ENCODE results near the gene MTMR3.

MTMR3 gene

DNA sequence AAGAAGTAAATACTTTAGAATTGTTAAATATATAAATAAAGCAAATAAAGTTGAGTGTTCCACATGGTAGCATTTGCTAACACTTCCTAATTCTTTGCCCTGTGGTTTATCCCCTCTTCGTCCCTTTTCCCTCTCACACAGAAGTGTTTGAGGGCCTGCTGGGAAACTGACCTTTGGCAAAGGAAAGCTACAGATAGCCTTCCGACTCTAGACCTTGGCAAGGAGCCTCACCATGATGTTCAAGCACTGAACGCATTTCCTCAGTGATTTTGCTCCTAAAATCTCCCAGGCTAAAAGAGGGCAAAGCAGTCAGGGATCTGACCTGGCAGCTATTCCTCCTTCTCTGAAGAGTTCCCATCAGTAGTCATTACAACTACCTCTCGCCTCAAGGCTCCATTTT, 144.8 kb downstream of the MTMR3 start:
- Mint-ChIP-seq H3K4me1 (peaks cover 9% of the 10 kb centered on the region), H3K27ac (no peak overlapping the region), H3K4me3 (no peak overlapping the region), H3K27me3 (no peaks in the 10 kb centered on the region), H3K9me3 (no peaks in the 10 kb centered on the region)
- ATAC-seq (no peak), DNase-seq (no peak)

DNA sequence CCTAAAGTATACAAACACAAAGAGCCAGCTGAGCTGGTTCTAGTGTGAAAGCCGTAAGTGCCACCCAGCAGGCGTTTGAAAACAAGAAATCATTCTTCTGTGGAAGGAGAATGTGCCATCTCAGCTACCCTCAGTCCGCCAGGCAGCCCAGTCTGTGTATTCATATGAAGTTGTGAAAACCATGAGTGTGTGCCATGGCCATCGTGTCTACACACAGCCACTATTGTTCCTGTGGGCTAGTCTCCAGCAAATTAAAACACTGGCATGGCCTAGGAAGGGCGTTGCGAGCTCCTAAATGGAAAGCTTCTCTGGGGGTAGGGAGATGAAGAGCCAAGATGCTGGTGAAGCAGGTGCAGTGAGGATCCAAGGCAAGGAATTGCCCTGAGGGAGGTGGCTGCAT, 145.8 kb downstream of the MTMR3 start:
- Mint-ChIP-seq H3K4me3 (no peak overlapping the region), H3K27me3 (no peaks in the 10 kb centered on the region), H3K9me3 (no peaks in the 10 kb centered on the region), H3K4me1 (no peaks in the 10 kb centered on the region), H3K27ac (no peak overlapping the region)
- ATAC-seq (no peak), DNase-seq (no peak)

DNA sequence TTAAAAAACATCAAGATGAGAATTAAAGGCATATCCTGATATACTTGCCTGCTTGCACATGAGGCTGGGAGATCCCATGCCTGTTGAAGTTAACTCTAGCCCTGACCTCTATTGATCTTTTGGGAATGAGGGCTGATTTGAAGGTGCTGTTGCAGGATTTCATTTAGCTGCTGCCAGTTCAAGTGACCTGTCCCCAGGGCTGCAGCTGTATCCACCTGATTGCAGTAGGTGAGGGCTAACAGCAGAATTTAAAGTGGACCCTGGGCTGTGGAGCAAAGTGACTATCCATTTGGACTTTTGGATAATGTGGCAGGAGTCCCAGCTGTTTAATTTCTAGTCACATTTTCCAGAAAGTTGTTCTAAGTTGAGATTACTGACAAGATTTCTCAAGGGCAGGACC, 146.5 kb downstream of the MTMR3 start:
- no peaks in the 10 kb centered on the region for H3K27me3 Mint-ChIP-seq
- ATAC-seq, result no peak
- no peak for DNase-seq
- H3K4me3 Mint-ChIP-seq, result no peak overlapping the region
- H3K9me3 Mint-ChIP-seq, result no peaks in the 10 kb centered on the region
- H3K4me1 Mint-ChIP-seq, result no peaks in the 10 kb centered on the region
- no peak overlapping the region for H3K27ac Mint-ChIP-seq

DNA sequence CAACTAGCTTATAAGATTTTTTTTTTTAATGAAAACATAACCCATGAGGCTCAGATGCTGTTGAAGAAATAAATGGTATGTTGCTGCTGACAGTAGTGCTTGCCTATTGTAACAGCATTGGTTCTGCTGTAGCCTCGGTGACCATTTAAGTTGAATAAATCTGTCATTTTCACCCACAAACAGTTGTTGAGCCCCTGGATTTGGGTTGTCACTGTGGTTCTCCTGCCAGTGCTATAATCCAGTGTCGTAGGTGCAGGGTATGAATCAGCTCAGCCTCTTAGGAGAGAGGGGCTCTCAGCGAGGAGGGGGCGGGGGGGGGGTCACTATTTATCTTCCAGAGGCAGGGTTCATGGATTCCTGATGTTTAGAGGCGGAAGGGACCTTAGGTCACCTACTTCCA, 147.4 kb downstream of the MTMR3 start:
- no peak for ATAC-seq
- H3K27ac Mint-ChIP-seq, result no peak overlapping the region

DNA sequence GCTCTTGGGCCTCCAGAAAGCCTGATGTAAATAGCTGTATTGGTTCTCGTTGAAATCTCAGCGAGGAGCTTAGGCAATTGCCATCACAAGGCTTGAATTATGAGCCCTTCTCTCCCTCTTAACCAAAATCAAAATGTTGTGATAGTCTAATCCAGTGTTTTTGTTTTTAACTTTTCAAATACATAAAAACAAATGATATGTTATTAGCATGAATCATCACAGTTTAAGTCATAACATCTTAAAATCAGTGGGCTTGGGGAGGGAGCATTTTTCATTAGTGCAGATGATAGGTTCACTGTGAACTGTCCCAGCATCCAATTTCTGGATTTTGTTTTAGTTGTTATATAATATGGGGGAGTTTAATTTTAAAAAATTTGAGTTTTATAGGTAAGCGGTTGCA, 148.4 kb downstream of the MTMR3 start:
- no peak for DNase-seq
- no peak for ATAC-seq
- Mint-ChIP-seq H3K4me3 (no peak overlapping the region), H3K27ac (no peak overlapping the region), H3K27me3 (no peaks in the 10 kb centered on the region), H3K9me3 (no peaks in the 10 kb centered on the region), H3K4me1 (no peaks in the 10 kb centered on the region)

More for the DNA sequence above, 147.4 kb downstream of the MTMR3 start:
- Mint-ChIP-seq H3K4me3 (no peak overlapping the region), H3K9me3 (no peaks in the 10 kb centered on the region), H3K27me3 (no peaks in the 10 kb centered on the region), H3K4me1 (no peaks in the 10 kb centered on the region)
- no peak for DNase-seq

DNA sequence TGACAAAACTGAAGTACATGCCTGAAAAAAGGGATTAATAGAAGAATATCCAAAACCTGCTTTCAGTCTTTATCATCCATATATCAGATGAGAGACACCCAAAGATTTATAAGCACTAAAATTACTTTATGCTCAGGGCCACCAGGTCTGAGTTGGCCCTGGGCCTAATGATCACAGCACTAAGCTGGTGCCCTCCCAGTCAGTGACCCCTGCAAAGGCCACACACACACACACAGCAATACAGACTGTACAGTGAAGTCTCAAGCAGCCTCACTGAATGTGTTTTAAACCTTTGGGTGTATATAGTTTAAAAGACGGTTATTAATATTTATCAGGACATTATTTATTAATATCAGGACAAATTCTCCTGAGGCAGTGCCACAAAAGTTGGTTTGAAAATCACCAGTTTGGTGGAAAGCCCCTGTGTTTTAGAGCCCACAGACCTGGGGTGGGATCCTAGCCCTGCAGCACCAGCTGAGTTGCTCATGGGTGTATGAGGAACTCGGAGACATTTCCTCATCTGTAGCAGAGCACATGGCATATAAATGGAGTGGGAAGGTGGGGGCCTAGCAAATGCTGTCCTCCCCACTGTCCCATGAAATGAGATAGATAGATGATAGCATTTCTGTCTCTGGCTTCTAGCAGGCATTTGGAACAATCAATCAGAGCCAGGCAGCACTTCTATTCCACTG, 148.9 kb downstream of the MTMR3 start:
- DNase-seq, result no peak
- H3K9me3 Mint-ChIP-seq, result no peaks in the 10 kb centered on the region
- no peak overlapping the region for H3K4me3 Mint-ChIP-seq
- no peaks in the 10 kb centered on the region for H3K27me3 Mint-ChIP-seq
- no peak overlapping the region for H3K27ac Mint-ChIP-seq
- H3K4me1 Mint-ChIP-seq, result no peaks in the 10 kb centered on the region
- ATAC-seq, result no peak

DNA sequence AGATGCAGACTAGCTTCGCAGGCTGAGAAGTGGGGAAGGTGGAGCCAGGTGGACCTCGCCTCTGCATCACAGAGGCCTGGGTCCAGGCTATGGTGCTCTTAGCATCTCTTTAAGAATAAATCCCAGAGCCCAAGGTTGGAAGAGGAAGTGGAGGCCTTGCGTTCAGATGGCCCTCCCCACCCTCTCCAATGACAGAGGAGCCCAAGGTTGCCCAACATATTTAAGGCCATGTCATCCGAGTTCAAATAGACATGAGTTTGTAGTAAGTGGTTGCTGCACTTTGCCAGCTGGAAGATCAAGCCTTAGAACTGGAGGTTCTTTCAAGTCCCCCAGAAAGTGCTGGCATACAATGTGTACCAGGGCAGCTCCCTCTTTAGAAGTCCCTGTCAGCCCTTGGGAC, 150.2 kb downstream of the MTMR3 start:
- DNase-seq (no peak), ATAC-seq (no peak)
- no peaks in the 10 kb centered on the region for H3K4me1 Mint-ChIP-seq
- H3K27me3 Mint-ChIP-seq, result no peaks in the 10 kb centered on the region
- H3K4me3 Mint-ChIP-seq, result no peak overlapping the region
- H3K27ac Mint-ChIP-seq, result no peak overlapping the region
- H3K9me3 Mint-ChIP-seq, result no peaks in the 10 kb centered on the region

DNA sequence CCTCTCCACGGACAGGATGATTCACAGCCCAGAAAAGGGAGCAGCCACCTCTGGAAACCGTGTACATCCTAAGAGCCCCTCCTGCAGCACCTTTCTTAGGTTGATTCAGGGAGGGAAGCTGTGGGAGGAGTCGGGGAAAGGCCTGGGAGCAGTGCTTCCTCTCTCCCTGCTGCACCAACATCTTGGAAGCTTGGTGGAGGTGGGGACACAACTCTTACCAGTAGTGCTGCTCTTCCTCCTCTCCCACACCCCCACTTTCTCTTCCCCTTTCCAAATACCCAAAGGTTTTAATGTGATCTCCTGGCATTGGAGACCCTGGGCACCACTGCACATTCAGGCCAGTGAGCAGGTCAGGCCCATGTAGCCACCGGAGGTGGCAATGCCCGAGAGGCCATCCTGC, 150.9 kb downstream of the MTMR3 start:
- Mint-ChIP-seq H3K27ac (no peak overlapping the region), H3K4me1 (no peaks in the 10 kb centered on the region), H3K27me3 (no peaks in the 10 kb centered on the region), H3K4me3 (no peak overlapping the region), H3K9me3 (no peaks in the 10 kb centered on the region)
- ATAC-seq, result no peak
- DNase-seq, result no peak

DNA sequence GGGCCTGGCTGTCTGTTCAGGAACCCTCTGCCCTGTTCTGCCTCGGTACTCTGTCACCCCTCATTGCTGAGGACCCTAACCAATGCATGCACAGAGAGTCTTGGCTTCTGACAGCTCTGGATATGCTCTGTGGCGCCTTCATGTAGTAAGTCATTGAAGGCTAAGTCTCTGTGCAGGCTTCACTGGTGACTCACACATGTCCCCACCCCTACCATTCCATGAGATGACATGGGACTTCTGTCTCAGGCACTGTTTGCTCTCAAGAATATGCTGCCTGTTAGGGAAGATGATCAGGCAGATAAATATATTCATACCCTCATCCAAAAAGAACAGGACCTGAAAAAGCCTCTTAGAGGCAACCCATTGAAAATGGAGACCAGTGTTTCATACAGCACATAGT, 153.7 kb downstream of the MTMR3 start:
- ATAC-seq, result no peak
- no peaks in the 10 kb centered on the region for H3K9me3 Mint-ChIP-seq
- DNase-seq, result no peak
- no peaks in the 10 kb centered on the region for H3K27me3 Mint-ChIP-seq
- H3K4me1 Mint-ChIP-seq, result no peaks in the 10 kb centered on the region
- no peak overlapping the region for H3K4me3 Mint-ChIP-seq
- no peak overlapping the region for H3K27ac Mint-ChIP-seq

DNA sequence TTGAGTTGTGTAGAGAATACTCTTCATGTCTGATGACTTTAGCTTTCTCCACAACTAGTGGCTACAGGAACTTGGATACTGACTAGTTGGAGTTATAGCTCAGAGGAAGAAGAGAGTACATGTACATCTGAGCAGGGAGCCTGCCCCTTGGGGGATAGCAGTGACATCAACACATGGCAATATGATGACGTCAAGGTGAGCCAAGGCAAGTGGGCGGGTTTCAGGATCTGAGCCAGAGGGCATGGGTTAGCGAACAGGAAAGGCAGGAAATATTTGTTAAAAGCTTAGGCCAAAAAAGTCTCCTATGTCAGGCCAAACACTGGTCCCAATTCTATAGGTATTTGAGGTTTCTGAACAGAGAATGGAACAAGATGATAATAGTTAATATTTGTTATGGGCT, 155.2 kb downstream of the MTMR3 start:
- H3K4me3 Mint-ChIP-seq, result no peak overlapping the region
- ATAC-seq (no peak), DNase-seq (no peak)
- H3K27ac Mint-ChIP-seq, result no peak overlapping the region
- H3K27me3 Mint-ChIP-seq, result peaks cover 6% of the 10 kb centered on the region
- H3K4me1 Mint-ChIP-seq, result no peaks in the 10 kb centered on the region
- H3K9me3 Mint-ChIP-seq, result no peaks in the 10 kb centered on the region

DNA sequence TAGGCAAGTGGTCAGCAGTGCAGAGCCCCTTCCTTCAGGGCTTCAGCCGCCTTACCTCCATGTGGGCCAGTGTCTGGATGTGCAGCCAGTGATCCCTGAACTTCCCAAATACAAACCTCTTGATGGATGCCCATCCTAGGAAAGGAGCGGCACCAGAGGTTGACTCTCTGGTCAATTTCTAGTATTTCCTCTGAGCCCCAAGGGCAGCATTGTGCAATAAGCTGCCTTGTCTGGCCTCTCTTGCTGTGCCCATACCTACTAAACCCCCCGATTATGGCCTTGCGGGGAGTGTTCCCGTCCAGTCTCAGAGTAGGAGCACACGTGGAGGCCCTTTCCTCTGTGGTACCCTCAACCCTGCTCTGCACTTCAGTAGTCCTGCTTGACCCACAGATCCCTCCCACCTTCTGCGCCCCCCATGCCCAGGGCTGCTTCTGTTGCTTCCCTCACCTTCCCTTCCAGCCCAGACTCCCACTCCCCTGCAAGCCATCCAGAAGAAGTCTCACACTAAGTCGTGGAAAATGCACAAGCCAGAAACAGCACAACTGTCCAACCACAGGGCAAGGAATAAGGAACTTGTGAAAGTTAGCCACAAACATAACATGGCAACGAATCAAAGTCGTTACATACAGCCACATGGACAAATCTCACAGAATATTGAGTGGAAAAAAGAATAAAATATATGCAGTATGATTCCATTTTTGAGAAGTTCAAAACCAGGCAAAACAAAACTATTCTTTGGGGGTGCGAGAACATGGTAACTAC, 157.7 kb downstream of the MTMR3 start:
- ATAC-seq (no peak), DNase-seq (no peak)
- H3K4me1 Mint-ChIP-seq, result no peaks in the 10 kb centered on the region
- H3K27me3 Mint-ChIP-seq, result peaks cover 9% of the 10 kb centered on the region
- H3K4me3 Mint-ChIP-seq, result no peak overlapping the region
- H3K27ac Mint-ChIP-seq, result no peak overlapping the region
- H3K9me3 Mint-ChIP-seq, result no peaks in the 10 kb centered on the region

DNA sequence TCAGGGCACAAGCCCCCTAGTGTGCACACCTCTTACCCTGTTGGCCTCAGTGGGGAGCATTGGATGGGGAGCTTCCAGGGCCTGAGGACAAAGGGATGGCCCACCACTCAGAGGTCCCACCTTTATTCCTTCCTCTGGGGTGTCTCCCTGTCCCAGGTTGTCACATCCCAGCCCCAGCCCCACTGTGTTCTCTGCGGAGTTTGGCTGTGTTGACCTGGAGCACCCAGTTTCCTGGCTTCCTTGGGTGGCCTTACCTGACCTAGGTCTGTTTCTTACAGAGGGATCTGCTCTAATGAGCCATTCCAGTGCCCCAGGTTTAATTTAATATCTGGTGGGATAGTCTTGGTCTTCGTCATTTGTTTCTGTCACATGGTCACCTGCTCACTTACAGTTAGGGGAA, 158.5 kb downstream of the MTMR3 start:
- H3K4me1 Mint-ChIP-seq, result peaks cover 4% of the 10 kb centered on the region
- peaks cover 9% of the 10 kb centered on the region for H3K27me3 Mint-ChIP-seq
- ATAC-seq (no peak), DNase-seq (no peak)
- H3K27ac Mint-ChIP-seq, result no peak overlapping the region
- no peaks in the 10 kb centered on the region for H3K9me3 Mint-ChIP-seq
- no peak overlapping the region for H3K4me3 Mint-ChIP-seq

DNA sequence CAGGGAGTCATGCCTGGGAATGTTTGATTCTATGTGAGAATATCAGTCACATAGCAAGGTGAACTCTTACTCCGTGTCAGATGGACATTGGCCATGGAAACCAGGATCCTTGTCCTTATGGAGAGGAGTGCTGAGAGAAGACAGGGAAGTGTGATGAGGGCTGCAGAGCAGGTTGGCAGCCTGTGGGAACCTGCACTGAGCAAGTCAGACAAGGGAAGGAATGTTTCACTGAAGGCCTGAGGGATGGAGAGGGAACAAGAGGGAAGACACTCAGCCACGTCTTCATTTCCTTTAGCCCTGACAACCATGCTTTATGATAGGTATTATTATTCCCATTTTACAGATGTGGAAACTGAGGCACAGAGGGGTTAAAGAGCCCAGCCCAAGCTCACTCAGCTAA, 158.9 kb downstream of the MTMR3 start:
- H3K27ac Mint-ChIP-seq, result no peak overlapping the region
- no peak for DNase-seq
- no peak for ATAC-seq
- H3K4me3 Mint-ChIP-seq, result no peak overlapping the region
- no peaks in the 10 kb centered on the region for H3K9me3 Mint-ChIP-seq
- peaks cover 9% of the 10 kb centered on the region for H3K27me3 Mint-ChIP-seq
- H3K4me1 Mint-ChIP-seq, result peaks cover 8% of the 10 kb centered on the region

DNA sequence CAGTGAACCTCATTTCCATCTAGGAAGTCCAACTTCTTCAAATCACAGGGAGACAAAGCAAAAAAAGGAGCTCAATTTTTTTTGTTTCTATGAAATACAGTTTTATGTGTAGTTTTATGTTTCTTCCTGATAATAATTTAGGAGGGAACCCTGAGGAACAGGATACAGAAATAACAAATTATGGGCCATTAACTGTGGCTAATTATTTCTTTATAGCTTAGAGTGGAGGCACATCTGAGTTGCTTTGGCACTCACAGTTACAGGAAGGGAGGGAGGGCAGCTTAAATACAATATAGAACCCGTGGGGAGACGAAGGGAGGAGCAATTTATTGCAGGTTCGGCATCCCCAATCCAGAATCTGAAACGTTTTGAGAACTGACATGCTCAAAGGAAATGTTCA, 160.2 kb downstream of the MTMR3 start:
- DNase-seq, result no peak
- Mint-ChIP-seq H3K9me3 (no peaks in the 10 kb centered on the region), H3K27ac (no peak overlapping the region), H3K4me1 (peaks cover 9% of the 10 kb centered on the region), H3K4me3 (no peak overlapping the region), H3K27me3 (peaks cover 9% of the 10 kb centered on the region)
- ATAC-seq, result no peak

DNA sequence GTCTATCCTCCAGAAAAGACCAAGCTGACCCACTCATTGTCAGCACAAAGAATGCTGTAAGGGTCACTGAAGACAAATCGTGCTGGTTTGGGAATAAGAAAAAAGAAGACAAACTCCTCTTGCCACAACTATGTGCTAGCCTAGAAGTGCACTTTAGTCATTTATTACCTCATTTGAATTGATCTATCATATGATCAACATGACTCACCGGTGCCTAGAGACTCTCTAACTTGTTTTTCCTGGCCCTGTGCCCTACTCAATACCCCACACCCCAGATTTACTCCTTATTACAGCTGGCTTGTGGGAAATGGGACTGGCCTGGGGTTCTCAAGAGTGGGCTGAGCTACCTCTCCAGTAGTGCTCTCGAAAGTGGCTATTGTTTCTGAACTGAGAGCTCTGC, 161.4 kb downstream of the MTMR3 start:
- Mint-ChIP-seq H3K9me3 (no peaks in the 10 kb centered on the region), H3K4me1 (peaks cover 9% of the 10 kb centered on the region), H3K4me3 (no peak overlapping the region), H3K27me3 (peaks cover 9% of the 10 kb centered on the region), H3K27ac (no peak overlapping the region)
- DNase-seq (no peak), ATAC-seq (no peak)

DNA sequence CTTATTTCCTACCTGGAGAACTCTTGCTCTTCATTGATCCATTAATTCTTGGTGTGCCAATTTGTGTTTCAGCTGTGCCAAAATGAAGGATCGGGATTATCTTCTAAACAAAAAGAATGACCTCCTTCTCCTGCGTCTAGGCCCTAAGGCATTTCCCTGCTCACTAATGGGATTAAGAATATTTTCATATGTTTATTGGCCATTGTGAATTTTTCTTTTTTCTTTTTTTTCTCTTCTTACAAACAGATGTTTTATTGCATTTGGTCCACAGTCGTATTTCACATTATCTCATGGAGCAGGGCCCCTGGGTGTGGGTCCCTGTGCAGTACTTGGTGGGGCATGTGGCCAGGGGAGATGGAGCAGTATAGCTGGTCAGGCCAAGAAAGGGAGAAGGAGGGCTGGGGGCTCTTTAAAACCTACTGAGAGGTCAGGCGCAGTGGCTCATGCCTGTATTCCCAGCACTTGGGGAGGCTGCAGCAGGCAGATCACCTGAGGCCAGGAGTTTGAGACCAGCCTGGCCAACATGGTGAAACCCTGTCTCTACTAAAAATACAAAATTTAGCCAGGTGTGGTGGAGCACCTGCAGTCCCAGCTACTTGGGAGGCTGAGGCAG, 162.0 kb downstream of the MTMR3 start:
- peaks cover 9% of the 10 kb centered on the region for H3K27me3 Mint-ChIP-seq
- no peaks in the 10 kb centered on the region for H3K9me3 Mint-ChIP-seq
- no peak overlapping the region for H3K4me3 Mint-ChIP-seq
- DNase-seq, result no peak
- ATAC-seq, result no peak
- peaks cover 9% of the 10 kb centered on the region for H3K4me1 Mint-ChIP-seq
- no peak overlapping the region for H3K27ac Mint-ChIP-seq
